Sigmoid colon (tissue), 4 donors: ENCODE results near the gene SERTAD1.

ENCODE experiments used
- CTCF ChIP-seq, 4 experiments: fragments of 450-650 bp in 3 of 4; fragments of 200-600 bp in 1 of 4; IDR thresholded peaks; one replicate each; pipeline ENCODE4 v1.5.1; 2016 to 2019; ENCODE audit warnings: antibody characterized with exemption in 4 of 4, mild to moderate bottlenecking in 3 of 4, moderate library complexity in 2 of 4
- POLR2A ChIP-seq, 2 donors: fragments of 450-650 bp; IDR thresholded peaks; one replicate each; pipeline ENCODE4 v1.6.1; 2016; ENCODE audit warnings: antibody characterized with exemption in 2 of 2, mild to moderate bottlenecking in 2 of 2, moderate library complexity in 2 of 2
- POLR2AphosphoS5 ChIP-seq, 4 donors: sonication (generic); formaldehyde crosslinking; IDR thresholded peaks; one replicate each; pipeline ENCODE4 v1.6.1; 2017; ENCODE audit warnings: antibody characterized with exemption in 4 of 4

- TF ChIP-seq CTCF (IDR thresholded peaks at IDR 0.05): no peak
- peak; percentile 99 to 100 (median 100) for TF ChIP-seq POLR2AphosphoS5 (IDR thresholded peaks at IDR 0.05)
- peak; percentile 98 to 99 for TF ChIP-seq POLR2A (IDR thresholded peaks at IDR 0.05)
These were observed 18.4 kb upstream of the SERTAD1 start, which contains the start of gene SERTAD3 for GRCh38 chr19:40444000-40444824.
